GM21529 (cell line): ENCODE results near the gene KRTAP10-11.
"Not testable (repeated sequence)": the region's sequence is repeated elsewhere in the genome, so short reads cannot be mapped to it uniquely, and the experiment has no call there.

Source experiments
- ATAC-seq: cut with Tn5 transposase; IDR thresholded peaks from one replicate; pipeline ENCODE4 v1.9.1; 2021; ENCODE audit not compliant: unreplicated experiment

Gene KRTAP10-11, protein sequence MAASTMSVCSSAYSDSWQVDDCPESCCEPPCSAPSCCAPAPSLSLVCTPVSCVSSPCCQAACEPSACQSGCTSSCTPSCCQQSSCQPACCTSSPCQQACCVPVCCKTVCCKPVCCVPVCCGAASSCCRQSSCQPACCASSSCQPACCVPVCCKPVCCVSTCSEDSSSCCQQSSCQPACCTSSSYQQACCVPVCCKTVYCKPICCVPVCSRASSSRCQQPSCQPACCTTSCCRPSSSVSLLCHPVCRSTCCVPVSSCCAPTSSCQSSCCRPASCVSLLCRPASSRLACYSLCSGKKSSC

DNA sequence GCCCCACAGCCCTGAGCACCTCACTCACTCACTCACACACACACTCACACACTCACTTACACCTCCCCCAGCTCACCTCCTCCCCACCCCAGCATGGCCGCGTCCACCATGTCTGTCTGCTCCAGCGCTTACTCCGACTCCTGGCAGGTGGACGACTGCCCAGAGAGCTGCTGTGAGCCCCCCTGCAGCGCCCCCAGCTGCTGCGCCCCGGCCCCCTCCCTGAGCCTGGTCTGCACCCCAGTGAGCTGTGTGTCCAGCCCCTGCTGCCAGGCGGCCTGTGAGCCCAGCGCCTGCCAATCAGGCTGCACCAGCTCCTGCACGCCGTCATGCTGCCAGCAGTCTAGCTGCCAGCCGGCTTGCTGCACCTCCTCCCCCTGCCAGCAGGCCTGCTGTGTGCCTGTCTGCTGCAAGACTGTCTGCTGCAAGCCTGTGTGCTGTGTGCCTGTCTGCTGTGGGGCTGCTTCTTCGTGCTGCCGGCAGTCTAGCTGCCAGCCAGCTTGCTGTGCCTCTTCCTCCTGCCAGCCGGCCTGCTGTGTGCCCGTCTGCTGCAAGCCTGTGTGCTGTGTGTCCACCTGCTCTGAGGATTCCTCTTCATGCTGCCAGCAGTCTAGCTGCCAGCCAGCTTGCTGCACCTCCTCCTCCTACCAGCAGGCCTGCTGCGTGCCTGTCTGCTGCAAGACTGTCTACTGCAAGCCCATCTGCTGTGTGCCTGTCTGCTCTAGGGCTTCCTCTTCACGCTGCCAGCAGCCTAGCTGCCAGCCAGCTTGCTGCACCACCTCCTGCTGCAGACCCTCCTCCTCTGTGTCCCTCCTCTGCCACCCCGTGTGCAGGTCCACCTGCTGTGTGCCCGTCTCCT lies at the start of gene KRTAP10-11:
Gene KRTAP10-11 (plus strand): TSS at position 49 of the 856 bp plus-strand sequence. CDS start 45 bp downstream, at position 94.
- not testable (repeated sequence) for ATAC-seq

DNA sequence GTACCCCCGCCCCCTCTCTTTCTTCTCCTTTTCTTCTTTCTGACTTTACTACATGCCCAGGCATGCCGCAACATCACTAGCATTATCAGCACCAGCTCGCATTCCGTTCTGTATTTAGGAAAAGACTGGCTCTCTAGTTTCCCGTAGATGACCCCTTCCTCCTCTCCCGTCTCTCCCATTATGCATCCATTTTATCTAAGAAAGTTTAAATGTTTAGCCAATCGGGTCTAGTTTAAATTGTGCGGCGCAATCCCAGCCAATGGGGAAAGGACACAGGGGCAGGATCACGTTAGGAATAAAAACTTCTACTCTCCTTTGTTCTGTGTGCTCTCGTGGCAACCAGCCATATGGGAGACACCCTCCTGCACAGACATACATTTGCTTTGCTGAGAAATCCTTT lies 48.2 kb upstream of the KRTAP10-11 start:
- ATAC-seq: no peak

DNA sequence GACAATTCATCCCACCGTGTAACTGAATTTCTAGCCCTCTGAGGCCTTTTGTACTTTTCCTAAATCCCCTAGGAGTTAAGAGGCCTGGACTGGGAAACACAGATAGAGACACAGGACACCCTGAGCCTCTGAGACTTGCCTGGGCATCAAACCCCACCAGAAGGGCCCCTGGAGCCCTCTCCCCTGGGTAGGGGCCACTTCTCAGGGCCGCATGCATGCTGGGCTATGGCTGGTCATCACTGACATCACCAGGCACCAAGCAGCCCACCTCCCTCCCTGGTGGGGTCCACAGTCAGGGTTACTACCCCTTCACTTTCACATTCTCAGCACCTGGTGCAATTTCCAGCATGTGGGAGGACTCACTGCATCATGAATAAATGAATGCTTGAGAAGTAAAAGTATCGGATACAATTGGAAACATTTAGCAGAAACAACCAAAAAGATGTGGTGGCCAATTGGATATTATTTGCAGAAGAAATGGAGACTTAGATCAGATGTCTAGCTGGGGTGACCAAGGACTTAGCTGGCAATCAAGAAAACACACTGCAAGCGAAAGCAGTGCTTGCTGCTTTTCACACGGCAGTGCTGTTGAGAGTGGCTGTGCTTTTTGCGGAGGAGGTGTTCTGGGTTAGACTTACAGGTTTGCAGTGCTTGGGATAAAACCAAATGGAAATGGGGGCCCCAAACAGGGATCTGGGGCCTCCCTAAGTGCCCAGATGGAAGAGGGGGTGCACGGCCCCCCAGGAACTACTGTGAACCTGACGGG lies 46.8 kb upstream of the KRTAP10-11 start:
- ATAC-seq: no peak

DNA sequence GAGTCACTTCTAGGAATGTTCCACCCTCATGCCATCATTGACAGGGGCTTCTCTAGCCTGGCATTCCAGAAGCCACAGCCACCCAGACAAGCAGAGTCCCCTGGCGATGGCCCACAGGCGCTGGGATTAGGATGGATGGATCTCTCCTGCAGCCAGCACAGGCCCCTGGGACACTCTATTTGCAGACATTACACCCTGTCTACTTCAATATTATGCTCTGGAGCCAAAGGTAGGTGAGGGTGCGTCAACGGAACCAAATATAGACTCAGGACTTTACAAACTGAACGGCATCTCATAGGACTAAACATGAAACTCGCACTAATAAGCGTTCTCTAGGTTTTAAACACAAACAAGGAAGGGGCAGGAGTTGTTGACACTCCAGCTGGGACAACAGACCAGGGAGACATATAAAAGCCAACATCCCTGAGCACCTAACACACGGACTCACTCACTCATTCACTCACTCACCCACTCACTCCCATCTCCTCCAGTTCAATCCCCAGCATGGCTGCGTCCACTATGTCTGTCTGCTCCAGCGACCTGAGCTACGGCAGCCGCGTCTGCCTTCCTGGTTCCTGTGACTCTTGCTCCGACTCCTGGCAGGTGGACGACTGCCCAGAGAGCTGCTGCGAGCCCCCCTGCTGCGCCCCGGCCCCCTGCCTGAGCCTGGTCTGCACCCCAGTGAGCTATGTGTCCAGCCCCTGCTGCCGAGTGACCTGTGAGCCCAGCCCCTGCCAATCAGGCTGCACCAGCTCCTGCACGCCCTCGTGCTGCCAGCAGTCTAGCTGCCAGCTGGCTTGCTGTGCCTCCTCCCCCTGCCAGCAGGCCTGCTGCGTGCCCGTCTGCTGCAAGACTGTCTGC lies 45.9 kb upstream of the KRTAP10-11 start, which contains the start of gene KRTAP10-7:
Gene KRTAP10-7 (plus strand): TSS at position 480 of the 861 bp plus-strand sequence. CDS start 25 bp downstream, at position 505.
- not testable (repeated sequence) for ATAC-seq

DNA sequence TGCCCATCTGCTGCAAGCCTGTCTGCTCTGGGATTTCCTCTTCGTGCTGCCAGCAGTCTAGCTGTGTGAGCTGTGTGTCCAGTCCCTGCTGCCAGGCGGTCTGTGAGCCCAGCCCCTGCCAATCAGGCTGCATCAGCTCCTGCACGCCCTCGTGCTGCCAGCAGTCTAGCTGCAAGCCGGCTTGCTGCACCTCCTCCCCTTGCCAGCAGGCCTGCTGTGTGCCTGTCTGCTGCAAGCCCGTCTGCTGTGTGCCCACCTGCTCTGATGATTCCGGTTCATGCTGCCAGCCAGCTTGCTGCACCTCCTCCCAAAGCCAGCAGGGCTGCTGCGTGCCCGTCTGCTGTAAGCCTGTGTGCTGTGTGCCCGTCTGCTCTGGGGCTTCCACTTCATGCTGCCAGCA lies 45.1 kb upstream of the KRTAP10-11 start:
- ATAC-seq: not testable (repeated sequence)

DNA sequence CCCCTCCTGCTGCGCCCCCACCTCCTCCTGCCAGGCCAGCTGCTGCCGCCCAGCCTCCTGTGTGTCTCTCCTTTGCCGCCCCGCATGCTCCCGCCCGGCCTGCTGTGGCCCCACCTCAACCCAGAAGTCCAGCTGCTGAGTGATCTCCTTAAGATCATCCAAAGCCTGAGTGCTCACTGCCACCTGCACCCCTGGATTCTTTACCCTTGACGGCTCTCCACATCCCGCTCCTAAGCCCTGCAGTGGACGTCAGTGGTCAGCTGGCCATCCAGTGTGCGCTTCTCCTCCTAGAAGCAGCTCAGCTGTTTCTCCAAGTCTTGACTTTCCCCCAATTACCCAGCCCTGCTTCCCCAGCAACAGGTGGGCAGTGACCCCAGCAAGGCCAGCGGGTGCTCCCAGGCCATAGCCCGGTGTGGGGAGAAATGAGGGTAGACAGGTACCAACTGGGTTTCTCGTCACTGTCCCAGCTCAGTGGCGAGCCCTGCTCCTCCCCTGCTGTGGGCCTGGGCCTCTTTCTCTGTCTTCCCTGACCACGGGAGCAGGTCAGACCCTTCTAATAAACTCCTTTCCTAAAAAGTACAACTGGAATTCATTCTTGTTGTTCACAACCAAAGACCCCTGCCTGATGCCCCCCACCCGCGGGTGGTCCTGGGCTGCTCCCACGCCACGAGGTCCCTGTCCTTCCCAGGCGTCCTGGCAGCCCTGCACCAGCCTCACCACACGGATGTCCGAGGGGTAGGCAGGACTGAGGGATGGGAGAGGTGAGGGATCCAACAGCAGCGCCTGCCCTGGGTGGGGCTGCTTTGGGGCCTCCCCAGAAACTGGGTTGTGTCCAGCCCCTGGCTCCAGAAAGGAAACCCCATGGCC lies 44.4 kb upstream of the KRTAP10-11 start:
- ATAC-seq: no peak

DNA sequence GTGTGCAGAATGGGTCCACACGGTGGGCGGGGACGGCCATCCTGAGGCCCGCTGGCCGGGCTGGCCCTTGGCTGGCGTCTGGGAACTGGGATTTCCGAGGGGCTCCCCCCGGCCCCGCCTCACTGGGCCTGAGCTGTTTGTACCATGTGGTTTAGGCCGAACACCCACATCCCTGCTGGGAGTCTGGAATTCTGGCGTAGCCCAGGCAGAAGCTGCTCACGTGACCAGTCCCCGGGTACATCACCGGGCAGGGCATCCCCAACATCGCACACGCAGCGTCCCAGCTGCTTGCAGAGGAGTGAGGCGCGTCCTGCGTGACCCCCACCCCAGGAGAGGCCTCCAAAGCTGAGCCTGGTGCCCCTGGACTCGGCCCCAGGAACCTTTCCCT lies 43.8 kb upstream of the KRTAP10-11 start:
- no peak for ATAC-seq

DNA sequence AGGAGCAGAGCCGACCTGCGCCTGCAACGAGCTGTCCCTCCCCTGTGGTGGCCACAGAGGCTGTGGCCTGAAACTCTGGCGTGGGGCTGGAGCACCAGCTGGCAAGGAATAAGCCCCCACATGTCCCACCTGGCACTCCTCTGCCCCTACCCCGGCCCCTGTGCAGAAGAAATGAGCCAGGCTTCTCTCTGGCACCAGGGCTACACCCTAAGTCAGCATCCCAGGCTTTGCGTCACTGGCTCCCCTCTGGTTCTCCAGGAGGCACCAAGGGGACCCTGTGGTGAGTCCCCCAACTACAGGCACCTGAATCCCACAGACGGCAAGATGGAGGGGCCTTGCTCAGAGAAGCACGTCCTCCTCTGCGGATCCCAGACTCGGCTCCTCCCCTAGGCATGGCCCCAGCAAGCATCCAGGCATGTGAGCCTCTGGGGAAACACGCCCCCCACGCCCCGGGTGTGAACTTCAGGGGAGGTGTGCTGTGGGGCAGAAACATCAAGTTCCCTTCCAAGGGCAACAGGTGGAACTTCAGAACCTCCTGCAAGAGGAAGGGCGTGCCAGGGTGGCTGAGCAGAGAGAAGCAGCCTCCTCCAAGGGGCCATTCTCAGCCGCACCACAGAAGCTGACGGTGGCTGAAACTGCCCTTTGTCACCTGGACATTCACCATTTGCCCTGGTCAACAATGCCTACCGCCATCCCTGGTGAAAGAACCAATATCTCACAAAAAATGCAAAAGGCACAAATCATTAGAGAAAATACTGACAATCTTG lies 42.9 kb upstream of the KRTAP10-11 start:
- ATAC-seq: no peak

DNA sequence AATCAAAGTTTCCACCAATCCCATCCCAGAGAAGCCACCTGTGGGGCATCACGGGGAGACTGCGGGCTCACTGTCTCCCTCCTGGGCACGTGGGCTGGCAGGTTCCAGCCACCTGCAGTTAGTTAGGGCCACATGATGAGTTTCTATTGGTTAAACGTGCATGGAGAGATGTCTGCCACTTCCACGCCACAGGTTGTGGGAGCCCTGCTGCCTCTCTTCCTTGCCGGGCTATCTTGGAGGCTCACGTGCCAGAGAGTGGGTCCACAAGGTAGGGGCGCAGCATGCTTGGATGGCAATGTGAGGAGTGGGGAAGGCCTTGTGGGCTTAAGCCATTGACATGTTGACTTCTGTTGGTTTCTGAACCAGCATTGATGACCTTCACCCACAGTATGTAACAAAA lies 42.3 kb upstream of the KRTAP10-11 start:
- no peak for ATAC-seq

DNA sequence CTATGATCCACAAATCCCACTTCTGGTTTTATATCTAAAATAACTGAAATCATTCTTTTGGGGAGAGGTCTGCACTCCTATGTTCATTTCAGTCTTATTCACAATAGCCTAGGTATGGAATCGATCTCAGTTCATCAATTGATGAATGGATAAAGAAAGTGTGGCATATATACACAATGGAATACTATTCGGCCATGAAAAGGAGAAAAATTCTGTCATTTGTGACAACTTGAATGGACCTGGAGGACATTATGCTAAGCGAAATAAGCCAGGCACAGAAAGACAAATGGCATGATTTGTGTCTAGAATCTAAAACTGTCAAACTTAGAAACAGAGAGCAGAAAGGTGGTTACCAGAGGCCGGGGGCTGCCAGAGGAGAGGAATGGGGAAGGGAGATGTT lies 39.7 kb upstream of the KRTAP10-11 start:
- ATAC-seq: no peak

DNA sequence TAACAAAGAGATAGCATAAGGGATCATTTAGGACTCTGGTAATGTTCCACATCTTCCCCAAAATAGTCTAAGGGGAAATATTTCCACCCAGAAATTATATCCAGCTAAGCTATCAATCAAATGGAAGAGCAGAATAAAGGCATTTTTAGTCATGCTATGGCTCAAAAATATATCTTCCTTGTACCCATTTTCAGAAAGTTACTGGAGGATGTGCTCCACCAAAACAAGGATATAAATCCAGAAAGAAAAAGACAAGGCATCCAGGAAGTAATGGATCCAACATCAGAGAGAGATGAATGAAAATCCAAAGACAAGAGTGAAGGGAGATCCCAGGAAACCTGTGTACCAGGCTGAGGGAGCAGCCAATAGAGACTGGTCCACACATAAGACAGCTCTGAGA lies 37.0 kb upstream of the KRTAP10-11 start:
- ATAC-seq: no peak

DNA sequence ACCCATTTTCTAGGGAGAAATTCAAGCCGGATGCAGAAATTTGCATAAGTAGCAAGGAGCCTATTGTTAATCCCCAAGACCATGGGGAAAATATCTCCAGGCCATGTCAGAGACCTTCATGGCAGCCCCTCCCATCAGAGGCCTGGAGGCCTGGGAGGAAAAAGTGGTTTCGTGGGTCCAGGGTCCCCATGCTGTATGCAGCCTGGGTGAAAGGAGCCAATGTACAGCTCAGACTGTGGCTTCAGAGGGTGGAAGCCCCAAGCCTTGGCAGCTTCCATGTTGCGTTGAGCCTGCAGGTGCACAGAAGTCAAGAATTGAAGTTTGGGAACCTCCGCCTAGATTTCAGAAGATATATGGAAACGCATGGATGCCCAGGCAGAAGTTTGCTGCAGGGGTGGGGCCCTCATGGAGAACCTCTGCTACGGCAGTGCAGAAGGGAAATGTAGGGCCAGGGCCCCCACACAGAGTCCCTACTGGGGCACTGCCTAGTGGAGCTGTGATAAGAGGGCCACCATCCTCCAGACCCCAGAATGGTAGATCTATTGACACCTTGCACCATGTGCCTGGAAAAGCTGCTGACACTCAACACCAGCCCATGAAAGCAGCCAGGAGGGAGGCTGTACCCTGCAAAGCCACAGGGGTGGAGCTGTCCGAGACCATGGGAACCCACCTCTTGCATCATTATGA lies 35.9 kb upstream of the KRTAP10-11 start:
- ATAC-seq: not testable (repeated sequence)

DNA sequence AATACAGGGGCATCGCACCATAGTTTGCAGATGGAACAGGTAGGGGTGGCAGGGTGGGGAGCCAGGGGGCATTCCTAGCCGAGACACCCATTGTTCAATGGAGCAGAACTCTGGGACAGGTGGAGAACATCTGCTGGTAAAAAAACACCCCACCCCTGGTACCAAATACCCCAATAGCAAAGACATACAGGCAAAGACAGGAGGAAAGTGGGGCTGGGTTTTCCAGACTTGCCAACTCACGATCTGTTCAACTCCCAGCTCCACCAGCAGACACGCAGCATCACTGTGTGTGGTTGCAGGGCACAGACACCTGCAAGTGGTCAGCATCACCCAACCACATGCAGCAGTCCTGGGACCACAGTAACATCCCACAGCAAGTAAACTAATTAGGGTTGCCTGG lies 34.7 kb upstream of the KRTAP10-11 start:
- ATAC-seq: no peak

DNA sequence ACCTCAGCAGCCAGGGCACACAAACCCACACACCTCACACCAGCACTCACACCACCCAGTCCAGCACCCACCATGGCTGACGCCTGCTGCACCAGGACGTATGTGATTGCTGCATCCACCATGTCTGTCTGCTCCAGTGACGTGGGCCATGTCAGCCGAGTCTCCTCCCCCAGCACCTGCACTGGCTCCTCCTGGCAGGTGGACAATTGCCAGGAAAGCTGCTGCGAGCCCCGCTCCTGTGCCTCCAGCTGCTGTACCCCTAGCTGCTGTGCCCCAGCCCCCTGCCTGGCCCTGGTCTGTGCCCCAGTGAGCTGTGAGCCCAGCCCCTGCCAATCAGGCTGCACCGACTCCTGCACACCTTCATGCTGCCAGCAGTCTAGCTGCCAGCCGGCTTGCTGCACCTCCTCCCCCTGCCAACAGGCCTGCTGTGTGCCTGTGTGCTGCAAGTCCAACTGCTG lies 34.2 kb upstream of the KRTAP10-11 start, which contains the start of gene KRTAP10-8:
Gene KRTAP10-8 (plus strand): TSS at position 51 of the 458 bp plus-strand sequence. CDS start 22 bp downstream, at position 73.
- ATAC-seq: no peak

DNA sequence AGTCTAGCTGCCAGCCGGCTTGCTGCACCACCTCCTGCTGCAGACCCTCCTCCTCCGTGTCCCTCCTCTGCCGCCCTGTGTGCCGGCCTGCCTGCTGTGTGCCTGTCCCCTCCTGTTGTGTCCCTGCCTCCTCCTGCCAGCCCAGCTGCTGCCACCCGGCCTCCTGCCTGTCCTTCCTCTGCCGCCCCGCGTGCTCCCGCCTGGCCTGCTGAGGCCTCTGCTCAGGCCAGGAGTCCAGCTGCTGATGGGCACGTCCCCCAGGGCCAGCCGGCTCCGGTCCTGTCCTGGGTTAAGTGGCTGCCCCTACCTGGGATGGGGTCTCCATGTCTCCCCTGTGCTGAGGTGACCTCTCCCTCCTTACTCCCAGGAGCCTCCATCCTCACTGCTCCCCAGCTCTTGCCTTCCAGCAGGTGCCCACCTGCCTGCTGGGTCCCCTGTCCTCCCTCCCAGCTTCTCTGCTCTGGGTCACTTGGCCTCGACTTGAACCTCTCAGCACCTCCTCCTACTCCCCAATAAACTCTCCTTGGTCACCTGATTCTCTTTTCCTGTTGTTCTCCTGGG lies 33.5 kb upstream of the KRTAP10-11 start:
- no peak for ATAC-seq

DNA sequence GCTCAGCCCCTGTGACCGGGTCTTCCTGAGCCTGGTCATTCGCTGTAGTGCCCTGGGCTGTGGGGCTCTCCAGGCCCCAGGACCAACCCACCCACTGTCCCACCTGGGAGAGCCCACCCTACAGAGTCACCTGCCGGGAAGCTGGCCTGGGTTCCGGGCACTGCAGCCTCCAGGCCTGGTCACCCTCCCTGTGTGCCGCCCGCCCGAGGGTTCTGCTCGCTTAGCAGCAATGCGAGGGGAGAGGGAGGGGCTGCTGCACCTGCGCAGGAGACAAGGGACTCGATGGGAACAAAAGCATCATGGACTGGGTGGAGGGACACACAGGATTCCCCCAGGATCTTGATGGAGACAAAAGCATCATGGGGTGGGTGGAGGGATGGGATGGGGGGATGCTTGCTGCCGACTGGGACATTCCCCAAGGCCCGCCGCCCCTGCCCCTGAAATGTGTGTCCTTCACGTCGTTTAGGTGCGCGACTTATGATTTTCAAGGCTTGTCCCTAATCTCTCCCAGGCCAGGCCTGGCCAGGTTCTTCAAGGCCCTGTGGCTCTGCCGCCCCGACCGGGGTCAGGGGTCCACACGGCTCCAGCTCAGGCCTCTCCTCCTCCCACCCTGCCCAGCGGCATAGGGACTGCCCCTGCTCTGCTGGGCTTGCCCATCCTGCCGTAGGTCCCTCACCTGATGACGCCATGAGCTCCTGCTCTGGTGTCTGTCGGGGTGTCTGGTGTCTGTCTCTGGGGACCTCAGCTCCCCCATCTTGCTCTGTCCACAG lies 32.6 kb upstream of the KRTAP10-11 start:
- no peak for ATAC-seq

DNA sequence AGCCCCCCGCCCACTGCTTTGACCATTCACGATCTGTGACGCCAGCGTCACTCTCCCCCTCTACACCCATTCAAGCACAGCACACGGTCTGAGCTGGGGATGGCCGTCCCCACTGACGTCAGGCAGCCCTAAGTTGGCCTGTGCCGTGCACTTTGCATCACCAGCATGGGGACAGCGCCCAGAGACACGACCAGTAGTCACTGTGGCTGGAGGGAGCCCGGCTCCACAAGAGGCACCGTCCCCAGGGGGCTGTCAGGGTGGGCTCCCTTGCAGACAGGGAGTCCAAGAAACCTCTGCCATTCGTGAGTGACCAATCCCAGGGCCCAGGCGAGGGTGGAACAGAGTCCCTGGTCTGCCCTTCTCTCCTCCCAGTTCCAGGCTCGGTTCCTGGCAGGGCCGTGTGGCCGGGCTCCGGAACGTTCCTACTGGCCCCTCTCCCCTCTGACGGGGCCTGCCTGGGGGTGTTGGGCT lies 32.0 kb upstream of the KRTAP10-11 start:
- no peak for ATAC-seq
